ENCODE measurements around the gene MEOX1.
"Not testable (repeated sequence)": the region's sequence is repeated elsewhere in the genome, so short reads cannot be mapped to it uniquely, and the experiment has no call there.

Gene MEOX1

GRCh38 chr17:43690624-43691316 is 29.0 kb upstream of the MEOX1 start:
- Histone ChIP-seq H3K9me2 (replicated peaks; ENCODE audit: insufficient read depth, low read length) (no peaks in the 10 kb centered on the region), H4K20me1 (ENCODE audit: low read depth, low read length) (no peaks in the 10 kb centered on the region), H2AFZ (ENCODE audit: low read depth, low read length, severe bottlenecking) (no peak overlapping the region), H3K27me3 (ENCODE audit: low read length) (no peaks in the 10 kb centered on the region), H3K9me3 (ENCODE audit: insufficient read depth, low read length) (no peaks in the 10 kb centered on the region), H3K4me2 (ENCODE audit: low read depth, low read length, poor library complexity, severe bottlenecking) (no peak overlapping the region), H3K9ac (ENCODE audit: low read length) (no peak overlapping the region), H3K36me3 (ENCODE audit: low read length) (no peaks in the 10 kb centered on the region), H3K27ac (ENCODE audit: low read depth, low read length) (no peak overlapping the region), H3K79me2 (ENCODE audit: insufficient read depth, low read length) (no peaks in the 10 kb centered on the region), H3K4me3 (ENCODE audit: insufficient read depth, low read length, poor library complexity, severe bottlenecking) (no peak overlapping the region), H3F3A (ENCODE audit: insufficient read depth) (no peaks in the 10 kb centered on the region)
- TF ChIP-seq CTCF (IDR thresholded peaks at IDR 0.05; ENCODE audit: insufficient read depth, low read length, poor library complexity, severe bottlenecking): no peak
- TF ChIP-seq EZH2phosphoT487 (conservative IDR thresholded peaks at IDR 0.05; ENCODE audit: low read length): no peak

- H3K36me3 ChIP-seq (ENCODE audit: low read length): no peaks in the 10 kb centered on the region
- H3K27me3 ChIP-seq (ENCODE audit: low read length): no peaks in the 10 kb centered on the region
- no peak overlapping the region for H3K4me2 ChIP-seq (ENCODE audit: low read depth, low read length, poor library complexity, severe bottlenecking)
These were observed 28.1 kb upstream of the MEOX1 start for GRCh38 chr17:43689814-43690213.

DNA sequence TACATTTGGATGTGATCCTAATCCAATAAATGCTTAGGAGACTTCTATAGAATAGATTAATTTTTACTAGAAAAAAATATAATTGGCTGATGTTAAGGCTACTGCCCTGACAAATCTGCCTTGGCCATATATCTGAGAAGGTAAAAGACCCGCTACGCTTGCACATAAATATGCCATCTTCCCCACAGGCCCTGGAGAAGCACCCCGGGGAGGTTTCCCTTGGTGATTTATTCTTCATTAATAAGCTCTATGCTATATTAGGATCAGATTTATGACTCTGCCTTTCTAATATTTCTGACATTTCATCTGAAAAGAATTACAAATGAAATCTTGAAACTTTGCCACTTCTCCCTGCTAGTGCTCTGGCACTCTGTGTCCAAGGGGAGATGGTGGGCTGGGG is 27.4 kb upstream of the MEOX1 start:
- no peaks in the 10 kb centered on the region for H3F3A ChIP-seq (ENCODE audit: insufficient read depth)
- H3K4me3 ChIP-seq (ENCODE audit: insufficient read depth, low read length, poor library complexity, severe bottlenecking): no peak overlapping the region
- no peak overlapping the region for H3K27ac ChIP-seq (ENCODE audit: low read depth, low read length)
- no peak overlapping the region for H3K4me2 ChIP-seq (ENCODE audit: low read depth, low read length, poor library complexity, severe bottlenecking)
- H3K27me3 ChIP-seq (ENCODE audit: low read length): no peaks in the 10 kb centered on the region
- H2AFZ ChIP-seq (ENCODE audit: low read depth, low read length, severe bottlenecking): no peak overlapping the region
- H3K9me3 ChIP-seq (ENCODE audit: insufficient read depth, low read length): no peaks in the 10 kb centered on the region
- no peaks in the 10 kb centered on the region for H3K36me3 ChIP-seq (ENCODE audit: low read length)
- H3K9me2 ChIP-seq (replicated peaks; ENCODE audit: insufficient read depth, low read length): no peaks in the 10 kb centered on the region
- no peaks in the 10 kb centered on the region for H3K79me2 ChIP-seq (ENCODE audit: insufficient read depth, low read length)
- TF ChIP-seq CTCF (IDR thresholded peaks at IDR 0.05; ENCODE audit: insufficient read depth, low read length, poor library complexity, severe bottlenecking) (no peak), EZH2phosphoT487 (conservative IDR thresholded peaks at IDR 0.05; ENCODE audit: low read length) (no peak)
- no peak overlapping the region for H3K9ac ChIP-seq (ENCODE audit: low read length)
- H4K20me1 ChIP-seq (ENCODE audit: low read depth, low read length): no peaks in the 10 kb centered on the region

More at GRCh38 chr17:43689814-43690213, 28.1 kb upstream of the MEOX1 start:
- Histone ChIP-seq H3K9me3 (ENCODE audit: insufficient read depth, low read length) (no peaks in the 10 kb centered on the region), H3K9ac (ENCODE audit: low read length) (no peak overlapping the region), H2AFZ (ENCODE audit: low read depth, low read length, severe bottlenecking) (no peak overlapping the region), H3K4me3 (ENCODE audit: insufficient read depth, low read length, poor library complexity, severe bottlenecking) (no peak overlapping the region), H3K79me2 (ENCODE audit: insufficient read depth, low read length) (no peaks in the 10 kb centered on the region), H3K27ac (ENCODE audit: low read depth, low read length) (no peak overlapping the region), H3K9me2 (replicated peaks; ENCODE audit: insufficient read depth, low read length) (no peaks in the 10 kb centered on the region), H3F3A (ENCODE audit: insufficient read depth) (no peaks in the 10 kb centered on the region), H4K20me1 (ENCODE audit: low read depth, low read length) (no peaks in the 10 kb centered on the region)
- TF ChIP-seq CTCF (IDR thresholded peaks at IDR 0.05; ENCODE audit: insufficient read depth, low read length, poor library complexity, severe bottlenecking): no peak
- no peak for TF ChIP-seq EZH2phosphoT487 (conservative IDR thresholded peaks at IDR 0.05; ENCODE audit: low read length)

- H3K79me2 ChIP-seq (ENCODE audit: insufficient read depth, low read length); H4K20me1 ChIP-seq (ENCODE audit: low read depth, low read length); H3K27ac ChIP-seq (ENCODE audit: low read depth, low read length); H3K9me3 ChIP-seq (ENCODE audit: insufficient read depth, low read length); H3K9ac ChIP-seq (ENCODE audit: low read length); H3K4me2 ChIP-seq (ENCODE audit: low read depth, low read length, poor library complexity, severe bottlenecking); H3K27me3 ChIP-seq (ENCODE audit: low read length); H3K36me3 ChIP-seq (ENCODE audit: low read length); H3F3A ChIP-seq (ENCODE audit: insufficient read depth); H3K4me3 ChIP-seq (ENCODE audit: insufficient read depth, low read length, poor library complexity, severe bottlenecking); H3K9me2 ChIP-seq (replicated peaks; ENCODE audit: insufficient read depth, low read length); H2AFZ ChIP-seq (ENCODE audit: low read depth, low read length, severe bottlenecking): not testable (repeated sequence)
These were observed 25.2 kb upstream of the MEOX1 start for GRCh38 chr17:43686957-43687356.

Data from SU-DHL-6 (cell line).